Measurements from ENCODE around the gene PFDN2.

Gene PFDN2

GRCh38 chr1:161090617-161091016, 27.2 kb downstream of the PFDN2 start:
- TF ChIP-seq POLR2AphosphoS5 (IDR thresholded peaks at IDR 0.05; ENCODE audit: low read depth, low read length) (no peak), TAF1 (IDR thresholded peaks at IDR 0.05; ENCODE audit: borderline replicate concordance, insufficient read depth, low read length) (no peak), SIN3A (IDR thresholded peaks at IDR 0.05; ENCODE audit: borderline replicate concordance, insufficient read depth, low read length) (no peak), FOXP2 (optimal IDR thresholded peaks at IDR 0.05; ENCODE audit: borderline replicate concordance, extremely low read depth, extremely low read length, insufficient read depth) (no peak)
- TF ChIP-seq, protein P1, sequence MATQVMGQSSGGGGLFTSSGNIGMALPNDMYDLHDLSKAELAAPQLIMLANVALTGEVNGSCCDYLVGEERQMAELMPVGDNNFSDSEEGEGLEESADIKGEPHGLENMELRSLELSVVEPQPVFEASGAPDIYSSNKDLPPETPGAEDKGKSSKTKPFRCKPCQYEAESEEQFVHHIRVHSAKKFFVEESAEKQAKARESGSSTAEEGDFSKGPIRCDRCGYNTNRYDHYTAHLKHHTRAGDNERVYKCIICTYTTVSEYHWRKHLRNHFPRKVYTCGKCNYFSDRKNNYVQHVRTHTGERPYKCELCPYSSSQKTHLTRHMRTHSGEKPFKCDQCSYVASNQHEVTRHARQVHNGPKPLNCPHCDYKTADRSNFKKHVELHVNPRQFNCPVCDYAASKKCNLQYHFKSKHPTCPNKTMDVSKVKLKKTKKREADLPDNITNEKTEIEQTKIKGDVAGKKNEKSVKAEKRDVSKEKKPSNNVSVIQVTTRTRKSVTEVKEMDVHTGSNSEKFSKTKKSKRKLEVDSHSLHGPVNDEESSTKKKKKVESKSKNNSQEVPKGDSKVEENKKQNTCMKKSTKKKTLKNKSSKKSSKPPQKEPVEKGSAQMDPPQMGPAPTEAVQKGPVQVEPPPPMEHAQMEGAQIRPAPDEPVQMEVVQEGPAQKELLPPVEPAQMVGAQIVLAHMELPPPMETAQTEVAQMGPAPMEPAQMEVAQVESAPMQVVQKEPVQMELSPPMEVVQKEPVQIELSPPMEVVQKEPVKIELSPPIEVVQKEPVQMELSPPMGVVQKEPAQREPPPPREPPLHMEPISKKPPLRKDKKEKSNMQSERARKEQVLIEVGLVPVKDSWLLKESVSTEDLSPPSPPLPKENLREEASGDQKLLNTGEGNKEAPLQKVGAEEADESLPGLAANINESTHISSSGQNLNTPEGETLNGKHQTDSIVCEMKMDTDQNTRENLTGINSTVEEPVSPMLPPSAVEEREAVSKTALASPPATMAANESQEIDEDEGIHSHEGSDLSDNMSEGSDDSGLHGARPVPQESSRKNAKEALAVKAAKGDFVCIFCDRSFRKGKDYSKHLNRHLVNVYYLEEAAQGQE (IDR thresholded peaks at IDR 0.05; ENCODE audit: insufficient read depth in 1 of 2, low read depth in 2 of 2, low read length in 2 of 2) = no peak

GRCh38 chr1:161089938-161090337, 27.9 kb downstream of the PFDN2 start:
- TF ChIP-seq, protein P1 (IDR thresholded peaks at IDR 0.05; ENCODE audit: insufficient read depth in 1 of 2, low read depth in 2 of 2, low read length in 2 of 2) = no peak
- TF ChIP-seq TAF1 (IDR thresholded peaks at IDR 0.05; ENCODE audit: borderline replicate concordance, insufficient read depth, low read length) = no peak
- no peak for TF ChIP-seq FOXP2 (optimal IDR thresholded peaks at IDR 0.05; ENCODE audit: borderline replicate concordance, extremely low read depth, extremely low read length, insufficient read depth)
- no peak for TF ChIP-seq SIN3A (IDR thresholded peaks at IDR 0.05; ENCODE audit: borderline replicate concordance, insufficient read depth, low read length)
- TF ChIP-seq POLR2AphosphoS5 (IDR thresholded peaks at IDR 0.05; ENCODE audit: low read depth, low read length) = no peak

DNA sequence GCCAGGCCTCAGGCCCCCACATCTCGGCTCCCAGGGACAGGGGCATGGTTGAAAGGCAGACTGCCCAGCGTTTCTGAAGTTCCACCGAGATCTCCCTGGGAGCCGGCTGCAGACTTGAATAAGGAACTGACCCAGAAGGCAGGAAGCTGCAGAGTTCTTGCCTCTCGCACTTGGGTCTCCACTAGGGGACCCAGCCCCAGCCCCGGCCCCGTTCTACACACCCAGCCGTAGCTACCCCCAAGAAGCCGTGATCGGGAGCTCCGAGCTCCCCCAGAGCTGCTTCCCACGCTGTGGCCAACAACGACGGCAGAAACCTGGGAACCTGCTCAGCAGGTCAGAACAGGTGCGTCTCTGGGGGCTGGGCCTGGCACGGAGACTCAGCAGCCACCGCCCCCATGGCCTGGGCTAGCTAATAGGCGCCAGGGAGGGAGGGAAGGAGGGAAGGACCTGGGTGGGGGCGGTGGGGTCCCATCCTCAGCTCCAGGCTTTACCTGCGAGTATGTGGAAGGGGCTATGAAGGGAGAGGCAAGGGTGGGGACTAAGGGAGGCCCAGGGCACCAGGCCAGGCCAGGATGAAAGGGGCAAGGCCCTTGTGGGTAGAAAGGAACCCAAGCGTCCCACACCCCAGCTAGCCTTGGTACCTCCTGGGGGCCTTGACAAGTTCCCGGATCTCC, 28.4 kb downstream of the PFDN2 start, which contains the start of gene NECTIN4:
Gene NECTIN4 (minus strand): TSS at position 308 of the 674 bp plus-strand sequence. CDS start 262 bp downstream, at position 46.
- TF ChIP-seq FOXP2 (optimal IDR thresholded peaks at IDR 0.05; ENCODE audit: borderline replicate concordance, extremely low read depth, extremely low read length, insufficient read depth) (no peak), SIN3A (IDR thresholded peaks at IDR 0.05; ENCODE audit: borderline replicate concordance, insufficient read depth, low read length) (no peak), POLR2AphosphoS5 (IDR thresholded peaks at IDR 0.05; ENCODE audit: low read depth, low read length) (no peak), TAF1 (IDR thresholded peaks at IDR 0.05; ENCODE audit: borderline replicate concordance, insufficient read depth, low read length) (no peak)
- TF ChIP-seq, protein P1 (IDR thresholded peaks at IDR 0.05; ENCODE audit: insufficient read depth in 1 of 2, low read depth in 2 of 2, low read length in 2 of 2) = no peak

DNA sequence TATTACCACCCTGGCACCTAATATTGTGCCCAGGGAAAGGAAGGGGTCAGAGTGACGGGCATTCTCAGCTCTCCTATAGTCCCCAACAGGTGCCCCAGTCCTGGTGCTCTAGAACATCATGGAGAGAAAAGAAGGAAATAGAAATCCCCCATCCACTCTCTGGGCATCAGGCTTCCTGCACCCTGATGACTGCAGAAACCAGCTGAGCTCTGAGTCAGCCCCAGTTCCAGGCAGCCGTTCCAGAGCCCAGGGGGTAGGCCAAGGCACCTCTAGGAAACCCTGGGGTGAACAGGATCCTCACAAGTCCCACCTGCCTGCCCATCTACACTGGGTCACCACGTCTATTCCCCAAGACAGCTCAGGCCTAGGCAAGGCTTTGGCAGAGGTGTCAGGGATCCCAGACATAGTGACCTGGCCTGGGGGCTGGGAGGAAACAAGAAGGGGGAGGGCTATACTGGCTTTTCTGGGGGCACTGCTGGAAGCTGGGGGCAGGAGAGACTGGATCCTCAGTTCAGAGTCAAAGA, 29.2 kb downstream of the PFDN2 start:
- TF ChIP-seq, protein P1 (IDR thresholded peaks at IDR 0.05; ENCODE audit: insufficient read depth in 1 of 2, low read depth in 2 of 2, low read length in 2 of 2) = no peak
- no peak for TF ChIP-seq FOXP2 (optimal IDR thresholded peaks at IDR 0.05; ENCODE audit: borderline replicate concordance, extremely low read depth, extremely low read length, insufficient read depth)
- no peak for TF ChIP-seq SIN3A (IDR thresholded peaks at IDR 0.05; ENCODE audit: borderline replicate concordance, insufficient read depth, low read length)
- TF ChIP-seq TAF1 (IDR thresholded peaks at IDR 0.05; ENCODE audit: borderline replicate concordance, insufficient read depth, low read length) = no peak
- TF ChIP-seq POLR2AphosphoS5 (IDR thresholded peaks at IDR 0.05; ENCODE audit: low read depth, low read length) = no peak
